ENCODE results near the gene PADI1. TPM values are rescaled to one million over a fixed set of nuclear protein-coding genes. Genes with fewer than 3 reads are reported as not detected.

Gene PADI1
- total and polyA plus RNA-seq, 4 donors = 4.9 TPM; not detected in 3

GRCh38 chr1:17272646-17273045 is 67.7 kb downstream of the PADI1 start:
- no peak for TF ChIP-seq ZBTB33 (IDR thresholded peaks at IDR 0.05)
- no peak for TF ChIP-seq CTCF (IDR thresholded peaks at IDR 0.05; ENCODE audit: low read depth, low read length, missing input control)
- TF ChIP-seq HNF4A (conservative IDR thresholded peaks at IDR 0.05) = no peak
- TF ChIP-seq REST (IDR thresholded peaks at IDR 0.05) = no peak
- TF ChIP-seq YY1 (IDR thresholded peaks at IDR 0.05) = no peak
- no peak for TF ChIP-seq TAF1 (conservative IDR thresholded peaks at IDR 0.05)
- TF ChIP-seq JUND (IDR thresholded peaks at IDR 0.05) = no peak
- no peak for TF ChIP-seq RAD21 (IDR thresholded peaks at IDR 0.05)
- TF ChIP-seq FOXA1 (IDR thresholded peaks at IDR 0.05) = no peak
- TF ChIP-seq HNF4G (IDR thresholded peaks at IDR 0.05) = no peak
- TF ChIP-seq ATF3 (IDR thresholded peaks at IDR 0.05) = no peak
- TF ChIP-seq FOXA2 (IDR thresholded peaks at IDR 0.05) = no peak
- TF ChIP-seq GABPA (IDR thresholded peaks at IDR 0.05 in 1 of 2, conservative IDR thresholded peaks at IDR 0.05 in 1 of 2) = no peak
- no peak for TF ChIP-seq MAX (IDR thresholded peaks at IDR 0.05)
- TF ChIP-seq RXRA (IDR thresholded peaks at IDR 0.05) = no peak
- no peak for TF ChIP-seq NR2F2 (IDR thresholded peaks at IDR 0.05)
- no peak for TF ChIP-seq SP1 (IDR thresholded peaks at IDR 0.05)
- Histone ChIP-seq H3K36me3 (ENCODE audit: control insufficient read depth in 4 of 4, insufficient read depth in 3 of 4, low read depth in 1 of 4, low read length in 3 of 4) (peaks cover 0 to 1% (median 0%) of the 10 kb centered on the region in 4 donors), H3K9me3 (ENCODE audit: control insufficient read depth in 4 of 4, low read length in 3 of 4) (no peaks in the 10 kb centered on the region), H3K27ac (ENCODE audit: low read depth in 1 of 2, low read length in 2 of 2) (no peak overlapping the region), H3K4me3 (ENCODE audit: low read depth in 1 of 3, low read length in 3 of 3) (no peak overlapping the region), H3K4me1 (ENCODE audit: control insufficient read depth in 4 of 4, insufficient read depth in 4 of 4, low read length in 3 of 4) (no peaks in the 10 kb centered on the region), H3K9ac (ENCODE audit: low read depth in 1 of 2, low read length in 2 of 2) (no peak overlapping the region), H3K27me3 (ENCODE audit: control insufficient read depth in 4 of 4, insufficient read depth in 4 of 4, low read length in 3 of 4) (peaks cover 0 to 2% (median under 1%) of the 10 kb centered on the region in 4 donors)
- 72% methylated on average over 4 of the region's 4 CpGs for WGBS
- DNase-seq (ENCODE audit: low spot score) = no peak

- TF ChIP-seq EGR1 (IDR thresholded peaks at IDR 0.05; ENCODE audit: low read depth in 2 of 2) (no peak), RXRA (IDR thresholded peaks at IDR 0.05) (no peak), FOXA1 (IDR thresholded peaks at IDR 0.05) (no peak), NR2F2 (IDR thresholded peaks at IDR 0.05) (no peak), ZBTB33 (IDR thresholded peaks at IDR 0.05) (no peak), REST (IDR thresholded peaks at IDR 0.05) (no peak), HNF4G (IDR thresholded peaks at IDR 0.05) (no peak)
- H3K27me3 ChIP-seq (ENCODE audit: control insufficient read depth in 4 of 4, insufficient read depth in 4 of 4, low read length in 3 of 4) = peaks cover 0 to 2% (median under 1%) of the 10 kb centered on the region in 4 donors
- WGBS = 75% methylated on average over 13 of the region's 13 CpGs
- H3K9me3 ChIP-seq (ENCODE audit: control insufficient read depth in 4 of 4, low read length in 3 of 4) = no peaks in the 10 kb centered on the region
- no peak overlapping the region for H3K27ac ChIP-seq (ENCODE audit: low read depth in 1 of 2, low read length in 2 of 2)
- no peak overlapping the region for H3K9ac ChIP-seq (ENCODE audit: low read depth in 1 of 2, low read length in 2 of 2)
- no peak for DNase-seq (ENCODE audit: low spot score)
- peaks cover 0 to 1% (median 0%) of the 10 kb centered on the region in 4 donors for H3K36me3 ChIP-seq (ENCODE audit: control insufficient read depth in 4 of 4, insufficient read depth in 3 of 4, low read depth in 1 of 4, low read length in 3 of 4)
- no peak overlapping the region for H3K4me3 ChIP-seq (ENCODE audit: low read depth in 1 of 3, low read length in 3 of 3)
- no peaks in the 10 kb centered on the region for H3K4me1 ChIP-seq (ENCODE audit: control insufficient read depth in 4 of 4, insufficient read depth in 4 of 4, low read length in 3 of 4)
These were observed 68.2 kb downstream of the PADI1 start for GRCh38 chr1:17273096-17273495.

Measured in liver (tissue), 9 donors.